Activated CD4-positive, alpha-beta T cell treated with anti-CD3 and anti-CD28 coated beads, Interleukin-2, amount 10 ng/mL, durations not matched to agents 7 days and 5 days (primary cell): Measurements from ENCODE around the gene LEMD2. TPM values are rescaled to one million over a fixed set of nuclear protein-coding genes. Genes with fewer than 3 reads are reported as not detected.

Experiments
- CTCF ChIA-PET: fragments of 350-600 bp; sonication (Branson Sonifier 250); formaldehyde crosslinking; loops from one replicate; lab custom pipeline; 2021; ENCODE audit warnings: antibody characterized with exemption; lab: Charles Lee
- POLR2A ChIA-PET: fragments of 350-600 bp; sonication (Branson Sonifier 250); formaldehyde crosslinking; loops from one replicate; lab custom pipeline; 2021; ENCODE audit warnings: antibody characterized with exemption; lab: Charles Lee
- DNase-seq: peaks from one replicate; pipeline ENCODE4 v3.0.0-alpha.2; 2020
- H3K27ac Mint-ChIP-seq: one replicate; pipeline ENCODE4 v1.8.0; 2021; ENCODE audit warnings: mild to moderate bottlenecking, moderate library complexity, mixed read lengths
- H3K27me3 Mint-ChIP-seq: one replicate; pipeline ENCODE4 v1.8.0; 2021; ENCODE audit warnings: mixed read lengths
- H3K36me3 Mint-ChIP-seq: one replicate; pipeline ENCODE4 v1.8.0; 2021; ENCODE audit warnings: low read depth, mixed read lengths
- H3K4me1 Mint-ChIP-seq: one replicate; pipeline ENCODE4 v1.8.0; 2021; ENCODE audit warnings: mixed read lengths
- H3K4me3 Mint-ChIP-seq: one replicate; pipeline ENCODE4 v1.8.0; 2021; ENCODE audit warnings: mild to moderate bottlenecking, moderate library complexity, mixed read lengths
- H3K9me3 Mint-ChIP-seq: one replicate; pipeline ENCODE4 v1.8.0; 2021; ENCODE audit warnings: mixed read lengths
- total RNA-seq, 2 experiments: library from RNA; stranded (reverse); gene quantifications; one replicate each; pipeline ENCODE4 v1.2.3, GENCODE V29; 2021

Gene LEMD2
- total RNA-seq, 2 experiments from 2014 or later: 73.1 to 74.1 TPM

- peaks cover 2% of the 10 kb centered on the region for H3K27me3 Mint-ChIP-seq
- POLR2A ChIA-PET: no interaction called here
- H3K4me1 Mint-ChIP-seq: no peaks in the 10 kb centered on the region
- CTCF ChIA-PET: no interaction called here
- no peak overlapping the region for H3K27ac Mint-ChIP-seq
- H3K4me3 Mint-ChIP-seq: no peak overlapping the region
- no peaks in the 10 kb centered on the region for H3K36me3 Mint-ChIP-seq
- no peaks in the 10 kb centered on the region for H3K9me3 Mint-ChIP-seq
- no peak for DNase-seq
Observed at GRCh38 chr6:33755070-33755869, 33.7 kb downstream of the LEMD2 start.

- Mint-ChIP-seq H3K27ac (no peak overlapping the region), H3K4me1 (no peaks in the 10 kb centered on the region), H3K27me3 (peaks cover 2% of the 10 kb centered on the region), H3K36me3 (no peaks in the 10 kb centered on the region), H3K9me3 (no peaks in the 10 kb centered on the region), H3K4me3 (no peak overlapping the region)
- POLR2A ChIA-PET: no interaction called here
- CTCF ChIA-PET: no interaction called here
- no peak for DNase-seq
Observed at GRCh38 chr6:33754222-33754621, 34.7 kb downstream of the LEMD2 start.

DNA sequence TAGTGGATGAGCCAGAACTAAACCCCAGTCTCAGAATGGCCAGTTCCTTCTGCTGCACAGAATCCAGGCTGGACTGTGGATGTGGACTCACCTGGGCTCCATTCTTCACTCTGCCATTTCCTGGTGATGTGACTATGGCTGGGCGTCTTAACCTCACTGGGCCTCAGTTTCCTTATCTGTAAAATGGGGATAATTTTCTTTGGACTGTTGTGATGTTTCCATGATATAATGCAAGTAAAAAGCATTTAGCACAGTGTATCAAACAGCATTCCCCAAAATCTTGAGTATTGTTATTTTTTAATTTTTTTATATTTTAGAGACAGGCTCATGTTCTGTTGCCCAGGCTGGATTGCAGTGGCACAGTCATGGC, 36.3 kb downstream of the LEMD2 start:
- no peaks in the 10 kb centered on the region for H3K9me3 Mint-ChIP-seq
- H3K27ac Mint-ChIP-seq: no peak overlapping the region
- no peak overlapping the region for H3K4me3 Mint-ChIP-seq
- DNase-seq: no peak
- POLR2A ChIA-PET: no interaction called here
- H3K27me3 Mint-ChIP-seq: peaks cover 2% of the 10 kb centered on the region
- CTCF ChIA-PET: no interaction called here
- H3K36me3 Mint-ChIP-seq: no peaks in the 10 kb centered on the region
- H3K4me1 Mint-ChIP-seq: no peaks in the 10 kb centered on the region

DNA sequence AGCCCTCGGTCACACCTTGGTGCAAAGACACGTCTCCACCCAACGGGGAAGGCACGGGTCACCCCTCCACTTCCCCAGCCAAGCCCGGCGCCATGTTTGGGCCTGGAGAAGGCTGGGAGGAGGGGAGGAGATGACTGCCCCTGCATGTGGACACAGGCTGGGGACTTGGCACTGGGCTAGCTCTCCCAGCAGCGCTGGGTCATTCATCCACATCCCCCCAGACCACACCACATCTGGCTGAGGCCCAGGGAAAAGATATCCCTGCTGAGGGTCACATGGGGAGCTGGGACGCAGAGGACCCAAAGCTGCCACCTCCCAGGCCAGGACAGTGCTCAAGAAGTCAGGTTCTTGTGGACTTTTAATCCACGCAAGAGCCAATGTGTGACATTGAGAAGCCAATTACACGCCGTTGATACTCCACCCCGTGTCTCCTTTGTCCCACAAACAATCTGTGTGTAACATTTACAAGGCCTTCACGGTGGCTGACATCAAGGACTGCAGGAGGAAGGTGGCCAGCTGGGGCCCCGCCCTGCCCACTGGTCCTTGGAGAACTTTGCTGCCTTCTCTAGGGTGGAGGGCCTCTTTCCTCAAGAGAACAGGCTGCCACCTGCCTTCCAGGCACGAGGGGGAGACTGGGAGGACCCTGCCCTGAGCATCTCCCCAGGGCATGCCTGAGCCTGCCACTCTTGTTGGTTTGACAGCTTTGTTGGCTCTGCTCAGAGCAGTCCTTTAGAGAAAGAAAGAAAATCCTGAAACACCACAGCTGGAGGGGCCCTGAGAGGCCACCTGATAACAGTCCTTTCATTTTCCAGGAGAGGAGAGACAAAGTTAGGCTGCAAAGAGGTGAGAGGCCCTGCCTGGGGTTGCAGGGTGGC, 36.9 kb downstream of the LEMD2 start:
- Mint-ChIP-seq H3K27me3 (no peaks in the 10 kb centered on the region), H3K27ac (no peak overlapping the region), H3K9me3 (no peaks in the 10 kb centered on the region), H3K4me1 (no peaks in the 10 kb centered on the region), H3K4me3 (no peak overlapping the region), H3K36me3 (no peaks in the 10 kb centered on the region)
- ChIA-PET CTCF (interaction anchor here (0.6 to 1.4 kb wide), 2 partner anchors 15 to 93 kb away, joined by 3 read pairs; no protein-coding TSS in a partner anchor), POLR2A (no interaction called here)
- no peak for DNase-seq

GRCh38 chr6:33750244-33750991, 38.5 kb downstream of the LEMD2 start:
- DNase-seq: no peak
- CTCF ChIA-PET: interaction anchor here (1.4 kb wide), 1 partner anchor 13 kb away, joined by 3 read pairs; no protein-coding TSS in a partner anchor
- H3K4me3 Mint-ChIP-seq: no peak overlapping the region
- H3K27me3 Mint-ChIP-seq: no peaks in the 10 kb centered on the region
- no peak overlapping the region for H3K27ac Mint-ChIP-seq
- POLR2A ChIA-PET: no interaction called here
- no peaks in the 10 kb centered on the region for H3K9me3 Mint-ChIP-seq
- no peaks in the 10 kb centered on the region for H3K4me1 Mint-ChIP-seq
- H3K36me3 Mint-ChIP-seq: no peaks in the 10 kb centered on the region

DNA sequence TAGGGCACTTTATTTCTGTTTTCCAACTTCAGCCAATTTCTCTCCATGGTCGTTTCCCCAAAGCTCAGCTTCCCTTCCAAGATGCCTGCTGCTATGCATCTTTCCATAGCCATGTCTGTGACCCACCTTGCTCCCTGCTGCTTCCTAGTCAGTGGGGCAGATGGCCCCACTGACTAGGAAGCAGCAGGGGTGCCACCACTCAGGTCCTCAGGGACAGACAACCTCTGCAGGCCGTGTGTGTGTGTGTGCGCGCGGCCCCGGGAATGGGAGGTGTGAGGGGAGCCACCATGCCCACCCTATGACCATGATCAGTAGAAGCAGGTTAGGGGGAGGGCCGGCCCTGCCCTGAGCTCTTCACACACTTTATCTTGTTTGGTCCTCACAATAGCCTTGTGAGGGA, 39.5 kb downstream of the LEMD2 start:
- Mint-ChIP-seq H3K27ac (no peak overlapping the region), H3K4me1 (no peaks in the 10 kb centered on the region), H3K27me3 (no peaks in the 10 kb centered on the region), H3K4me3 (no peak overlapping the region), H3K9me3 (no peaks in the 10 kb centered on the region), H3K36me3 (no peaks in the 10 kb centered on the region)
- POLR2A ChIA-PET: no interaction called here
- CTCF ChIA-PET: interaction anchor here (2.6 kb wide), 1 partner anchor 21 kb away, joined by 6 read pairs; no protein-coding TSS in a partner anchor
- DNase-seq: no peak

- Mint-ChIP-seq H3K27ac (no peak overlapping the region), H3K4me3 (no peak overlapping the region), H3K9me3 (no peaks in the 10 kb centered on the region), H3K36me3 (no peaks in the 10 kb centered on the region), H3K4me1 (no peaks in the 10 kb centered on the region), H3K27me3 (peaks cover 2% of the 10 kb centered on the region)
- POLR2A ChIA-PET: no interaction called here
- DNase-seq: no peak
- CTCF ChIA-PET: interaction anchor here (2.6 kb wide), 1 partner anchor 22 kb away, joined by 6 read pairs; no protein-coding TSS in a partner anchor
Observed at GRCh38 chr6:33748841-33749240, 40.1 kb downstream of the LEMD2 start.

DNA sequence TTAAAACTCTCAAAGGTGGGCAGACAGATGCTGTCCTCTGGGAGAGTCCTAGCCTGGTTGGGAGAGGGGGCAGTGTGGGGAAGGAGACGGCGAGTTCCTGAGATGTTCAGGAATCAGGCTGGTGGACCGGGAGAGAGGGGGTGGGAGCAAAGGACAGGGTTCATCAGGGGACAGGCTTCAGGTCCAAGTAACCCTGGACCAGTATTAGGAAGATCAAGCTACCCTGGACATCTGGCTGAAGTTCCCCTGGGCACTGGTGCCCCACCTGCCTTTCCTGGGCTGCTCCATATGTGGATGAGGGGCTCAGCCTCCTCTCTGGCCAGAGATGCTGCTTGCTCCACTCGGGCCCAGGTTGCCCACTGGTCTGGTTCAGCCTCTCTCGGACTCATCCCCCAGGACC, 41.1 kb downstream of the LEMD2 start:
- H3K27ac Mint-ChIP-seq: no peak overlapping the region
- no peak for DNase-seq
- no peaks in the 10 kb centered on the region for H3K36me3 Mint-ChIP-seq
- no peaks in the 10 kb centered on the region for H3K9me3 Mint-ChIP-seq
- H3K4me1 Mint-ChIP-seq: no peaks in the 10 kb centered on the region
- ChIA-PET POLR2A (no interaction called here), CTCF (interaction anchor here (2.6 kb wide), 1 partner anchor 23 kb away, joined by 6 read pairs; no protein-coding TSS in a partner anchor)
- no peak overlapping the region for H3K4me3 Mint-ChIP-seq
- peaks cover 3% of the 10 kb centered on the region for H3K27me3 Mint-ChIP-seq

DNA sequence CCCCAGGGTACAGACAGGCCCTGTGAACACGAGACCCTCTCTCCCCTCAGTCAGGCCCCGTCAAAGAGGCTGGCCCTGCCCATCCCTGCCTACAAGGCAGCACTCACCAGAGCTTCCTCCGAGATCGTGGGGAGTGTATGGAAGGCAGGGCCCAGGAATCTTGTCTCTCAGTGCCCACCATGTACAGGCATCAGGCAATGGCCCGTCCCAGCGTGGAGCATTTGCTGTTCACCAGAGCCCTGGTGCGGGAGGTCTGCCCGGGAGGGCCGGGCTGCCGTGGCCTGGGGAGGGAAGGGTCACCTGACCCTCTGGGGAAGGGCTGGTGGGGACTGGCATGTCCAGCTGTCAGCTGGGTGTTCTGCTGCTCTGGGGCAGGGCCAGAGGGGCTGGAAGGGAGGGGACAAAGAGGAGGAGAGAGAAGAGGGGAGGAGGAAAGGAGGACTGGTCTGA, 42.3 kb downstream of the LEMD2 start, which contains the start of gene IP6K3:
TSS of gene IP6K3 (minus strand) at position 255 of the 450 bp plus-strand sequence. CDS start 11,429 bp downstream, outside the sequence.
- Mint-ChIP-seq H3K4me1 (no peaks in the 10 kb centered on the region), H3K27ac (no peak within 1 kb of the TSS), H3K36me3 (no peaks in the 10 kb centered on the region), H3K4me3 (no peak within 1 kb of the TSS), H3K9me3 (no peaks in the 10 kb centered on the region), H3K27me3 (peaks cover 7% of the 10 kb centered on the region)
- ChIA-PET POLR2A (no interaction called here), CTCF (interaction anchor here (1.6 kb wide), 1 partner anchor 35 kb away, joined by 8 read pairs; the partner anchor contains the start of gene UQCC2)
- DNase-seq: no peak

- POLR2A ChIA-PET: no interaction called here
- H3K9me3 Mint-ChIP-seq: no peaks in the 10 kb centered on the region
- H3K4me1 Mint-ChIP-seq: no peaks in the 10 kb centered on the region
- H3K36me3 Mint-ChIP-seq: no peaks in the 10 kb centered on the region
- CTCF ChIA-PET: interaction anchor here (0.7 to 1.6 kb wide), 2 partner anchors 35 to 281 kb away, joined by 4 to 8 read pairs; partner anchors contain the start of gene UQCC2
- peaks cover 7% of the 10 kb centered on the region for H3K27me3 Mint-ChIP-seq
- no peak for DNase-seq
- H3K27ac Mint-ChIP-seq: no peak overlapping the region
- no peak overlapping the region for H3K4me3 Mint-ChIP-seq
Observed at GRCh38 chr6:33746036-33746600, 42.8 kb downstream of the LEMD2 start.

GRCh38 chr6:33745548-33745947, 43.4 kb downstream of the LEMD2 start:
- no peaks in the 10 kb centered on the region for H3K9me3 Mint-ChIP-seq
- no peak overlapping the region for H3K27ac Mint-ChIP-seq
- DNase-seq: no peak
- POLR2A ChIA-PET: no interaction called here
- H3K4me3 Mint-ChIP-seq: no peak overlapping the region
- CTCF ChIA-PET: interaction anchor here (0.7 to 1.6 kb wide), 3 partner anchors 22 to 282 kb away, joined by 3 to 8 read pairs (median 4); partner anchors contain the start of gene UQCC2
- peaks cover 7% of the 10 kb centered on the region for H3K27me3 Mint-ChIP-seq
- no peaks in the 10 kb centered on the region for H3K4me1 Mint-ChIP-seq
- H3K36me3 Mint-ChIP-seq: no peaks in the 10 kb centered on the region
